Measurements from ENCODE around the gene MYH16. TPM values are rescaled to one million over a fixed set of nuclear protein-coding genes. Genes with fewer than 3 reads are reported as not detected.
"Not testable (repeated sequence)": the region's sequence is repeated elsewhere in the genome, so short reads cannot be mapped to it uniquely, and the experiment has no call there.

Gene MYH16
- total RNA-seq, 3 donors from 2014 or later = not detected

DNA sequence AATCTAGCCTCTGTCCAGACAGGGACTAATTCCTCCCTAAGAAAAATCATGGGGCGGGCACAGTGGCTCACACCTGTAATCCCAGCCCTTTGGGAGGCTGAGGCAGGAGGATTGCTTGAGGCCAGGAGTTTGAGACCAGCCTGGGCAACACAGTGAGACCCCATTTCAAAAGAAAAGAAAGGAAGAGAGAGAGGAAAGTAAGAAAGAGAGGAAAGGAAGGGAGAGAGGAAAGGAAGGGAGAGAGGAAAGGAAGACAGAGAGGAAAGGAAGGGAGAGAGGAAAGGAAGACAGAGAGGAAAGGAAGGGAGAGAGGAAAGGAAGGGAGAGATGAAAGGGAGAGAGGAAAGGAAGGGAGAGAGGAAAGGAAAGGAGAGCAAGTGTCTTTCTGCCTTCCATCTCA, 922 bp downstream of the MYH16 start:
- not testable (repeated sequence) for H3K36me3 Mint-ChIP-seq (ENCODE audit: insufficient read depth); H3K4me1 Mint-ChIP-seq (ENCODE audit: low read depth); ATAC-seq; H3K4me3 Mint-ChIP-seq; H3K9me3 Mint-ChIP-seq; H3K27me3 Mint-ChIP-seq (ENCODE audit: low read depth); DNase-seq

GRCh38 chr7:99274908-99275307, 2.3 kb downstream of the MYH16 start:
- ATAC-seq; H3K36me3 Mint-ChIP-seq (ENCODE audit: insufficient read depth); DNase-seq; H3K4me1 Mint-ChIP-seq (ENCODE audit: low read depth); H3K27me3 Mint-ChIP-seq (ENCODE audit: low read depth); H3K4me3 Mint-ChIP-seq; H3K9me3 Mint-ChIP-seq: not testable (repeated sequence)

GRCh38 chr7:99275496-99275895, 2.9 kb downstream of the MYH16 start:
- ATAC-seq = no peak
- Mint-ChIP-seq H3K36me3 (ENCODE audit: insufficient read depth) (no peaks in the 10 kb centered on the region), H3K9me3 (no peaks in the 10 kb centered on the region), H3K27me3 (ENCODE audit: low read depth) (no peaks in the 10 kb centered on the region), H3K4me3 (no peak overlapping the region), H3K4me1 (ENCODE audit: low read depth) (peaks cover 10% of the 10 kb centered on the region)
- DNase-seq = no peak

DNA sequence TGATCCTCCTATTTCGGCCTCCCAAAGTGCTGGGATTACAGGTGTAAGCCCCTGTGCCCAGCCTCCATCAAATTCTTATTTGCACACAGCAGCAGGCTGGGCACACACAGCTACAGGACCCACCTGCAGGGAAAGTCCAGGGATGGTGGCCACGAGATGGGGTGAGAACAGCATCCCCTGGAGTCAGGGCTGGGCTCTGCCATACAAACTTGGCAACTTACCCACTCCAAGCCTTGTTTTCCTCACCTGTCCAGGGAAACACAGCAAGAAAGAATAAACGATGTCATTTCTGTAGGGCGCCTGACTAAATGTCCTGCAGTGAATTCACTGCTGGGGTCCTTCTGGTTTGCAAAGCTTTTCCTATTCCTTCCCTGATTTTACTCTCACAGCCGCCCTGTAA, 5.5 kb downstream of the MYH16 start:
- no peak overlapping the region for H3K4me3 Mint-ChIP-seq
- ATAC-seq = no peak
- H3K36me3 Mint-ChIP-seq (ENCODE audit: insufficient read depth) = no peaks in the 10 kb centered on the region
- H3K27me3 Mint-ChIP-seq (ENCODE audit: low read depth) = no peaks in the 10 kb centered on the region
- no peaks in the 10 kb centered on the region for H3K9me3 Mint-ChIP-seq
- H3K4me1 Mint-ChIP-seq (ENCODE audit: low read depth) = peaks cover 10% of the 10 kb centered on the region
- DNase-seq = no peak

- DNase-seq; H3K36me3 Mint-ChIP-seq (ENCODE audit: insufficient read depth); H3K9me3 Mint-ChIP-seq; ATAC-seq; H3K27me3 Mint-ChIP-seq (ENCODE audit: low read depth); H3K4me1 Mint-ChIP-seq (ENCODE audit: low read depth); H3K4me3 Mint-ChIP-seq: not testable (repeated sequence)
Observed at GRCh38 chr7:99284165-99284564, 11.5 kb downstream of the MYH16 start.

GRCh38 chr7:99287779-99288534, 15.3 kb downstream of the MYH16 start:
- H3K4me1 Mint-ChIP-seq (ENCODE audit: low read depth) = no peaks in the 10 kb centered on the region
- H3K36me3 Mint-ChIP-seq (ENCODE audit: insufficient read depth) = no peaks in the 10 kb centered on the region
- H3K27me3 Mint-ChIP-seq (ENCODE audit: low read depth) = no peaks in the 10 kb centered on the region
- no peak for DNase-seq
- no peak overlapping the region for H3K4me3 Mint-ChIP-seq
- ATAC-seq = no peak
- no peaks in the 10 kb centered on the region for H3K9me3 Mint-ChIP-seq

DNA sequence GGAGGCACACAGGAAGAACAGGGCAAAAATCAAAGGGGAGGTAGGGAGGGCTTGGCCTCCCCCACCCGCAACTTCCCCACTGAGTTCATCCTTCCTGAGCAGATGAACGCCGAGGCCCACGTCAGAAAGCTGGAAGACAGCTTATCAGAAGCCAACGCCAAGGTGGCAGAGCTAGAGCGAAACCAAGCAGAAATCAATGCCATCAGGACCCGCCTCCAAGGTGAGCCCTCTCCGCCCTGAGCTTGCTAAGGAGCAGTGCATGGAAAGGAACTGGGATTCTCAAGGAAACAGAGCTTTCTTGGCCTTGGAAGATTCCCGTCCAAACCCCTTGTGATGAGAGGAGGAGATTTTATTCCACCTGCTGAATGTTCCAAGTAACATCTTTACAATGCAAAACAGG, 16.5 kb downstream of the MYH16 start:
- Mint-ChIP-seq H3K36me3 (ENCODE audit: insufficient read depth) (no peaks in the 10 kb centered on the region), H3K4me1 (ENCODE audit: low read depth) (no peaks in the 10 kb centered on the region), H3K4me3 (no peak overlapping the region)

GRCh38 chr7:99290148-99290547, 17.5 kb downstream of the MYH16 start:
- H3K36me3 Mint-ChIP-seq (ENCODE audit: insufficient read depth); H3K4me1 Mint-ChIP-seq (ENCODE audit: low read depth); H3K9me3 Mint-ChIP-seq; ATAC-seq; DNase-seq; H3K4me3 Mint-ChIP-seq; H3K27me3 Mint-ChIP-seq (ENCODE audit: low read depth): not testable (repeated sequence)

More for the DNA sequence above, 16.5 kb downstream of the MYH16 start:
- DNase-seq = no peak
- Mint-ChIP-seq H3K27me3 (ENCODE audit: low read depth) (no peaks in the 10 kb centered on the region), H3K9me3 (no peaks in the 10 kb centered on the region)
- no peak for ATAC-seq

- no peaks in the 10 kb centered on the region for H3K27me3 Mint-ChIP-seq (ENCODE audit: low read depth)
- no peak overlapping the region for H3K4me3 Mint-ChIP-seq
- H3K9me3 Mint-ChIP-seq = no peaks in the 10 kb centered on the region
- ATAC-seq (no peak), DNase-seq (no peak)
- no peaks in the 10 kb centered on the region for H3K4me1 Mint-ChIP-seq (ENCODE audit: low read depth)
- H3K36me3 Mint-ChIP-seq (ENCODE audit: insufficient read depth) = no peaks in the 10 kb centered on the region
Observed at GRCh38 chr7:99290980-99291607, 18.5 kb downstream of the MYH16 start.

DNA sequence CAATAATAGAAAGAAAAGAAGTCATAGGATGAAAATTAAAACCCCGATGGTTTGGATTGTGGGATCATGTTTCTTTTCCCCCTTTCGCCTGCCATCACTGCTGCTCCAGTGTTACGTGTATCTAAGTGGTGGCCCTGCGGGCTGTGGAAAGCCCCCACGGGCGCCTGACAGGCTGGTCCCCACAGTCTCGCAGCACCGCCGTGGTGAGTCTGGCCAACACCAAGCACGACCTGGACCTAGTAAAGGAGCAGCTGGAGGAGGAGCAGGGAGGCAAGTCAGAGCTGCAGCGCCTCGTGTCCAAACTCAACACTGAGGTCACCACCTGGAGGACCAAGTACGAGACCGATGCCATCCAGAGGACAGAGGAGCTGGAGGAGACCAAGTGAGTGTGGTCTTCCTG, 19.5 kb downstream of the MYH16 start:
- H3K4me3 Mint-ChIP-seq = no peak overlapping the region
- no peaks in the 10 kb centered on the region for H3K36me3 Mint-ChIP-seq (ENCODE audit: insufficient read depth)
- H3K9me3 Mint-ChIP-seq = no peaks in the 10 kb centered on the region
- no peaks in the 10 kb centered on the region for H3K27me3 Mint-ChIP-seq (ENCODE audit: low read depth)
- ATAC-seq = no peak
- DNase-seq = no peak
- H3K4me1 Mint-ChIP-seq (ENCODE audit: low read depth) = no peaks in the 10 kb centered on the region

DNA sequence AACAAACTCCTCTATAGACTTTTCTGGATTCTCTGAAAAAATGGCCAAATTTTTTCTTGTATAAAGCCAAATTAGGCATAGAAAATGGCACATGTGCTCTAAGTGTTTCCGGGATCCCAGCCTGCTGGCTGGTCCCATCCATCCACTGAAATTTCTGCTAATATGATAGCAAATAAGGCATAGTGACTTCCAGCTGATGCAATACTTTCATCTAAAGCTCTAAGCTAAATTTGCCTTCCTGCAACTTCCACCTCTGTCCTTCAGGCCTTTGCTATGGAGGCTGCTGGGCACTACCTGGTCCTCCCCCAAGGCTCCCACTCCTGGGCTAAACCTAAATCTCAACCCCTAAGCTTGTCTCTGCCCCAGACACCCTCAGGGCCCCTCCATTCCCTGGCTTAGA, 20.5 kb downstream of the MYH16 start:
- no peak for ATAC-seq
- Mint-ChIP-seq H3K4me3 (no peak overlapping the region), H3K36me3 (ENCODE audit: insufficient read depth) (no peaks in the 10 kb centered on the region), H3K4me1 (ENCODE audit: low read depth) (no peaks in the 10 kb centered on the region), H3K27me3 (ENCODE audit: low read depth) (no peaks in the 10 kb centered on the region), H3K9me3 (no peaks in the 10 kb centered on the region)
- no peak for DNase-seq

GRCh38 chr7:99293650-99294049, 21.0 kb downstream of the MYH16 start:
- H3K36me3 Mint-ChIP-seq (ENCODE audit: insufficient read depth) = no peaks in the 10 kb centered on the region
- H3K4me3 Mint-ChIP-seq = no peak overlapping the region
- no peak for ATAC-seq

GRCh38 chr7:99296471-99296870, 23.8 kb downstream of the MYH16 start:
- H3K9me3 Mint-ChIP-seq = no peaks in the 10 kb centered on the region
- no peak overlapping the region for H3K4me3 Mint-ChIP-seq
- H3K36me3 Mint-ChIP-seq (ENCODE audit: insufficient read depth) = no peaks in the 10 kb centered on the region
- DNase-seq = no peak
- no peaks in the 10 kb centered on the region for H3K4me1 Mint-ChIP-seq (ENCODE audit: low read depth)
- ATAC-seq = no peak
- H3K27me3 Mint-ChIP-seq (ENCODE audit: low read depth) = no peaks in the 10 kb centered on the region

More at GRCh38 chr7:99293650-99294049, 21.0 kb downstream of the MYH16 start:
- DNase-seq = no peak
- Mint-ChIP-seq H3K4me1 (ENCODE audit: low read depth) (no peaks in the 10 kb centered on the region), H3K27me3 (ENCODE audit: low read depth) (no peaks in the 10 kb centered on the region), H3K9me3 (no peaks in the 10 kb centered on the region)

DNA sequence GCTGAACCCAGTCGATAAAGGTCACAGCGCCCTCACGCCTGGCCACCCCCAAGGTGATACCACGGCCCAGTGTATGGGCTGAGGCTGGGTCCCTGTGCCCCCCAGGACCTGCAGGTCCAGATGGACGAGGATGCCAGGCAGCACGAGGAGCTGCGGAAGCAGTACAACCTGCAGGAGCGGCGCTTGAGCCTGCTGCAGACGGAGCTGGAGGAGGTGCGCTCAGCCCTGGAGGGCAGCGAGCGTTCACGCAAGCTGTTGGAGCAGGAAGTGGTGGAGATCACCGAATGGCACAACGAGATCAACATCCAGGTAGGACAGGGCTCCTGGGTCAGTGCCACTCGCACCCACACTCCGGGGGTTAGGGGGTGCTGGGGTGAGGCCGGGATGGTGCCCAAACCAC, 28.9 kb downstream of the MYH16 start:
- H3K36me3 Mint-ChIP-seq (ENCODE audit: insufficient read depth) = no peaks in the 10 kb centered on the region
- ATAC-seq (no peak), DNase-seq (no peak)
- no peaks in the 10 kb centered on the region for H3K9me3 Mint-ChIP-seq
- H3K27me3 Mint-ChIP-seq (ENCODE audit: low read depth) = no peaks in the 10 kb centered on the region
- no peak overlapping the region for H3K4me3 Mint-ChIP-seq
- no peaks in the 10 kb centered on the region for H3K4me1 Mint-ChIP-seq (ENCODE audit: low read depth)

- H3K4me1 Mint-ChIP-seq (ENCODE audit: low read depth) = no peaks in the 10 kb centered on the region
- DNase-seq (no peak), ATAC-seq (no peak)
- peaks cover 6% of the 10 kb centered on the region for H3K27me3 Mint-ChIP-seq (ENCODE audit: low read depth)
- no peaks in the 10 kb centered on the region for H3K36me3 Mint-ChIP-seq (ENCODE audit: insufficient read depth)
- H3K9me3 Mint-ChIP-seq = no peaks in the 10 kb centered on the region
- H3K4me3 Mint-ChIP-seq = no peak overlapping the region
Observed at GRCh38 chr7:99305473-99306260, 33.0 kb downstream of the MYH16 start.
